K562 (cell line): Measurements from ENCODE around the gene MTHFS. TPM values are rescaled to one million over a fixed set of nuclear protein-coding genes. Genes with fewer than 3 reads are reported as not detected.

Source experiments
- ADNP ChIP-seq: fragments of 200-800 bp; sonication (Bioruptor generic); IDR thresholded peaks from 2 replicates; pipeline ENCODE4 v1.6.1; 2016; ENCODE audit warnings: missing genetic modification characterization, missing compliant biosample characterization
- C11orf30 ChIP-seq: fragments of 450-650 bp; IDR thresholded peaks from 2 replicates; pipeline ENCODE4 v1.6.1; 2016; ENCODE audit warnings: low read depth, mild to moderate bottlenecking
- CHAMP1 ChIP-seq: fragments of 450-650 bp; IDR thresholded peaks from 2 replicates; pipeline ENCODE4 v1.6.1; 2016; ENCODE audit warnings: mild to moderate bottlenecking
- CUX1 ChIP-seq: fragments of 200-800 bp; sonication (Bioruptor generic); IDR thresholded peaks from 2 replicates; pipeline ENCODE4 v1.6.1; 2016; ENCODE audit warnings: missing genetic modification characterization, missing compliant biosample characterization
- HMG20B ChIP-seq: fragments of 250-450 bp; sonication (Bioruptor Pico); IDR thresholded peaks from 2 replicates; pipeline ENCODE4 v1.5.0; 2021; ENCODE audit warnings: mild to moderate bottlenecking
- KDM1A ChIP-seq, 2 experiments: fragments of 450-650 bp; IDR thresholded peaks; 2 replicates each; pipeline ENCODE4 v1.6.1; 2016; ENCODE audit warnings: mild to moderate bottlenecking in 2 of 2
- KLF1 ChIP-seq: fragments of 450-650 bp; IDR thresholded peaks from 2 replicates; pipeline ENCODE4 v1.6.1; 2016; ENCODE audit warnings: missing genetic modification characterization, missing compliant biosample characterization
- MCM5 ChIP-seq: fragments of 450-650 bp; IDR thresholded peaks from 2 replicates; pipeline ENCODE4 v1.6.1; 2016; ENCODE audit warnings: low read depth
- MYNN ChIP-seq, 2 experiments: sonication (generic); formaldehyde crosslinking in 1 of 2; IDR thresholded peaks; 2 replicates each; pipeline versions ENCODE4 v1.5.0 to v1.6.1; 2016 to 2020; ENCODE audit warnings: antibody characterized with exemption in 1 of 2, missing genetic modification reagents in 1 of 2
- PCBP1 ChIP-seq: fragments of 200-400 bp; formaldehyde crosslinking; IDR thresholded peaks from 2 replicates; pipeline ENCODE4 v1.6.1; 2018; ENCODE audit warnings: mild to moderate bottlenecking, low read depth, low read length; ENCODE audit not compliant: poor library complexity, severe bottlenecking
- POU5F1 ChIP-seq: fragments of 150-350 bp; IDR thresholded peaks from 2 replicates; pipeline ENCODE4 v1.6.1; 2014; ENCODE audit warnings: borderline replicate concordance, low read length, low read depth, mild to moderate bottlenecking; ENCODE audit not compliant: partially characterized antibody
- PPARD ChIP-seq: fragments of 250-450 bp; sonication (Bioruptor Pico); IDR thresholded peaks from 2 replicates; pipeline ENCODE4 v1.8.0; 2022; ENCODE audit warnings: inconsistent platforms, mild to moderate bottlenecking, moderate library complexity
- SREBF2 ChIP-seq: sonication (generic); formaldehyde crosslinking; IDR thresholded peaks from 2 replicates; pipeline ENCODE4 v1.4.0; 2020; ENCODE audit warnings: mild to moderate bottlenecking, missing genetic modification reagents
- TRIM25 ChIP-seq: fragments of 450-650 bp; IDR thresholded peaks from 2 replicates; pipeline ENCODE4 v1.7.0; 2016; ENCODE audit warnings: borderline replicate concordance
- ZFP91 ChIP-seq: sonication (generic); formaldehyde crosslinking; IDR thresholded peaks from 2 replicates; pipeline ENCODE4 v1.8.0; 2022; ENCODE audit warnings: mild to moderate bottlenecking, missing genetic modification reagents
- ZNF766 ChIP-seq: fragments of 200-800 bp; sonication (Bioruptor generic); conservative IDR thresholded peaks from 2 replicates; pipeline ENCODE4 v1.6.1; 2016; ENCODE audit warnings: missing genetic modification characterization, missing compliant biosample characterization
- polyA plus RNA-seq, 8 experiments: library from polyadenylated mRNA; depleted of rRNA in 4 of 8; stranded (reverse) in 5 of 8; unstranded in 3 of 8; fragments of >200 nt; fragmentation: Nextera tagmentation in 2 of 8; fragmentation: Illumina TruSeq in 1 of 8; extraction: Ambion mirVana in 2 of 8; extraction: Trizol in 1 of 8; gene quantifications; 2 replicates each; pipeline versions ENCODE4 v1.2.1 to v1.2.3, GENCODE V29; 2011 to 2014; ENCODE audit warnings: inconsistent platforms in 1 of 8, missing spikeins in 1 of 8
- total RNA-seq, 7 experiments: library from RNA; depleted of rRNA in 6 of 7; stranded (reverse); fragments of >200 nt in 6 of 7; fragmentation: Illumina TruSeq in 2 of 7; extraction: Trizol in 2 of 7; gene quantifications; 2 replicates each; pipeline versions ENCODE4 v1.2.1 to v1.2.3, GENCODE V29; 2011 to 2021; ENCODE audit warnings: low replicate concordance in 1 of 7

The MTHFS gene
- total and polyA plus RNA-seq, 9 of the 15 experiments (the other 6 are each of a cell fraction or from before 2014, with no cell fraction given) = 17.8 to 79.3 (median 41.7) TPM

GRCh38 chr15:79896634-79897379 is at the start of gene MTHFS (continued):
- TF ChIP-seq CUX1 (CRISPR knock-in tag) (no peak), MYNN (IDR thresholded peaks at IDR 0.05) (no peak), MYNN (CRISPR knock-in tag; IDR thresholded peaks at IDR 0.05) (no peak), HMG20B (no peak), PPARD (no peak), CHAMP1 (no peak; the same call in 1 of the 2 replicates), PCBP1 (no peak), ZNF766 (no peak; the same call in 1 of the 2 replicates), ZFP91 (CRISPR knock-in tag) (no peak), KLF1 (tag) (peak; percentile 90), POU5F1 (no peak), TRIM25 (no peak), C11orf30 (peak; percentile 58), MCM5 (no peak), KDM1A (IDR thresholded peaks at IDR 0.05) (no peak), ADNP (tag) (no peak), SREBF2 (CRISPR knock-in tag) (no peak)
